HG03196 (cell line): ENCODE results near the gene FANCC.

Source experiments
- ATAC-seq: cut with Tn5 transposase; IDR thresholded peaks from one replicate; pipeline ENCODE4 v1.9.1; 2021; ENCODE audit not compliant: unreplicated experiment

The FANCC gene

DNA sequence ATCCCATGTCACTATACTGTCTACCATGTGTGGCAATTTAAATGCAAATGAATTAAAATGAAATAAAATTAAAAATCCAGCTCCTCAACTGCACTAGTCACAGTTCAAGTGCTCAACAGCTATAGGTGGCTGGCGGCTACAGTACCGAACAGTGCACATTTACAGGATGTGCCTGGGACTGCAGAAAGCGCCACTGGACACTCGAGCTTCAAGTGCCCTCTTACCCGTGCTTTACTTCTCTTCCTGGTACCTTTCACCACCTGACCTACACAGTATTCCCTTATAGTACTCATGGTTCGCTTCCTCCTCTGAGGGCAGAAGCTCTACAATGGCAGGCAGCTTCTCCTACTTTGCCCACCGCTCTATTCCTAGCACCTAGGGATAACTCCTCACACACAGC, 166.6 kb downstream of the FANCC start:
- ATAC-seq, result no peak

DNA sequence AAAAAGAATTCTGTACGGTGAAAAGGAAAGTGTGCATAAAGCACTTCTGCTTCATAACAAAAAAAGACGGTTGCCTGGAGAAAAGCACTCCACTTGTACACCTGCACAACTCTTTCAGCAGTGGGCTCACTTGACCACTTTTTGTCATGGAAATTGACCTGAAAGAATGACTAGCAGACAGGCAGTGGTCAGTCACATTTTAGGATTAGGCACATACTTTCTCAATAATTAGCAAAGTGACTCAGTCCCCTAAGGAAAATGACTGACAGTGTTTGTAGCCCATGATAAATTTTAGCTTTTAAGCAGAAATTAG, 169.3 kb downstream of the FANCC start:
- ATAC-seq, result no peak

- no peak for ATAC-seq
These were observed 169.9 kb downstream of the FANCC start for GRCh38 chr9:95147452-95148207.

DNA sequence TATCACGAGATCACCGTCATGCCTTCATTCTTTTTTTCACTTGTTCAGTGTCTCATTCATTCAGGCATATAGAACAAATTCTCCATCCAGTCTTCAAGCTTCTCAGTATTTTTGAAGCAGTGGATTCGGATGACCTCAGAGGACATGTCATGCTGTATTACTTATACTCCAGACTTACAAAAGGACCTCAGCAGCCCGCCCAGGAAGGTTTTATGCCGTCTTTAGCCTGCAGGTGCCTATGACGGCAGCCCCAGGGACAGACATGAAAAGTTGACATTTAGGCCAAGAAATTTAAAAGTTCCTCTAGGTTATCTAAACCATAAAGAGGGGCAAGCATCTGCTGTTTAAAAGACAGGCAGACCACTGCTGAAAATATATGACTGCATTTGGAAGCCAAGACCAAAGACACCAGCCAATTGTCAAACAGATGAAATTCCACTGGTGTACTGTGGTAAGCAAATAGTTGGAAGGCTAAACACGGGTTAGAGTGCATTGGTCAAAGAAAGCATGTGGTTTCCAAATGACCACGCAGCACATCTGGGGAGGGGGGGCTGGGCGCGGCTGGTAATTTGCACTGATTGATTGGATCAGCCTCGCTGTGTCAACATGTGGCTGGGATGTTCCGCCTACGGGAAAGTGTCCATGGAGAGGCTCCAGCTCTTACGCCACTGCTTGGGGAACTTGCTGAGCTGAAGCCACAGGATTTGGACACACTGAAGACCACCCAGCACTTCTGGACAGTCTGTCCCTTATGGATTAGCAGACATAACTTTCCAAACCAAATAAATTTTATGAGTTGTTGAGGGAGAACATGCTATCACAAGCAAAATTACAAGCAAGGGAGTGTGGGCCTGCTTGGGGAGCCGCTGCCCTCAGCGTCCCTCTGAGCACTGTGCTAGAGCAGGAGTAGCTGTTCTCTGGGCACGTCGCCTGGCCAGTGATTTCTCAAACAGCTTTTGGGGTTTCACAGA, 173.6 kb downstream of the FANCC start:
- no peak for ATAC-seq

DNA sequence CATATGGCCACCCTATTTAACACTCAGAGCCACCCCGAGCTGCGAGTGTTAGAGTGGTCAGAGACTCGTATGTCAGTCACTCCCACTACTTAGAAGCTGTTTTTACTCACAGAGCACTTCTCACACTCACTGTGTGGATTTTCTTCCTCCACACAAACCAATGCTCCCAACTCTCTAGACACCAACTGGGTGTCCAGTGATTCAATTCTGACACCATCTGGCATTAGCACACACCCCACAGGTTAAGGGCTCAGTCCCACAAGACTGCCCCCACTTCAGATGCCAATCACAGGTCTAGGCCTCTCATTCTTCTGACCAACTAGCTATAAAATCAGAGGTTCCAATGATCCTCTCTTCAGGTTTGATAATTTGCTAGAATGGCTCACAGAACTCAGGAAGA, 174.8 kb downstream of the FANCC start:
- ATAC-seq, result no peak

GRCh38 chr9:95142315-95142714, 175.2 kb downstream of the FANCC start:
- ATAC-seq, result no peak

- ATAC-seq, result no peak
These were observed 176.7 kb downstream of the FANCC start for GRCh38 chr9:95140821-95141220.

DNA sequence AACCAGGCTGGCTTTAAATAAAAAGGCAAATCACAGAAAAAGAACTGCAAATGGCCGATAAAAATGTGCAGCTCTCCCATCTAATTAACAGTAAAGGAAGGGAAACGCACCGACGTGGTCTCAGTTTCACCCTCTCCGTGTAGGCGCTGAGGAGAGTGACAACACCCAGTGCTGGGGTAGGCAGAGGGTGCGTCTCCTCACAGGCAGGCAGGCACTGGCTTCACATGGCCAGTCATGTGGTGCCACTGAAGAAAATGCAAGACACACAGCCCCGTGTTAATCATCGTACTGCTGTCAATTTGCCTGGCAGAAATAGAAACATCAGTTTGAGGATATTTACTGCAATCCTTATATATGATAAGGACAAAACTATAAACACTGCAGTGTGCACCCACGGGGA, 178.4 kb downstream of the FANCC start:
- ATAC-seq, result no peak

GRCh38 chr9:95138474-95138873, 179.0 kb downstream of the FANCC start:
- ATAC-seq, result no peak

- ATAC-seq, result no peak
These were observed 179.8 kb downstream of the FANCC start for GRCh38 chr9:95137587-95138145.

DNA sequence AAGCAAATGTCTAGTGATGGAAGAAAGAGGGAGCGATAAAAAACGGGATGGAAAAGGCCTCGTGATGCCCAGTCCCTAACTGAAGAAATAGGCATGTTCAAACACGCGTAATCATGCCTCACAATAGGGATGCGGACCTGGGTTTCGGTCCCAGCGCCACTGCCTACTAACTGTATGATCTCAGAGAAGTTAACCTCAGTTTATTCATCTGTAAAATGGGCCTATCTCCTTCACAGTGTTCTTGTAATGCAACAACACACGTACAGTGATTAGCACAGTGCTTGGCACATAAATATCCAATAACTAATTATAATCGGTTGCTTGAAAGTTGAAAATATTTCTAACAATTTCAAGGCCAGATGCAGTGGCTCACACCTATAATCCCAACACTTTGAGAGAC, 181.8 kb downstream of the FANCC start:
- ATAC-seq, result no peak

GRCh38 chr9:95134457-95134881, 183.0 kb downstream of the FANCC start:
- no peak for ATAC-seq

GRCh38 chr9:95133325-95133705, 184.2 kb downstream of the FANCC start:
- no peak for ATAC-seq

- no peak for ATAC-seq
These were observed 184.9 kb downstream of the FANCC start for GRCh38 chr9:95132366-95133324.

- ATAC-seq, result no peak
These were observed 186.2 kb downstream of the FANCC start for GRCh38 chr9:95131023-95131943.

DNA sequence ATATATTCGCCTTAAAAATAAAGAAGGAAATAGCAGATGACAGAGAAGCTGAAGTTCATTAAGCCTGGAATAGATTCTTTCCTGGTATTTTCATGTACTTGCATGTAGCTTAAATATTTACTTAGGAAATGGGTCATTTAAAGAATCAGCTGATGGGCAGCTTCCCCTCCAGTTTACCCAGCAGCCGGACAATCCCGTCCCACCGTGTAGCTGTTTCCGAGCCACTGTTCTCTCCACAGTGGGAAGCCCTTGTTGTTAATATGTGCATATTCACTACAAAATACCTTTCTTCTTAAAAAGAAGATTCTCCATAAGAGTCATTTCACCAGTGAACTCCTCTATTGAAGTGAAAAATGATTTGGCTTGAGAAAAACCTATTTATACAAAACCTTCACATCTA, 187.0 kb downstream of the FANCC start:
- ATAC-seq, result no peak

DNA sequence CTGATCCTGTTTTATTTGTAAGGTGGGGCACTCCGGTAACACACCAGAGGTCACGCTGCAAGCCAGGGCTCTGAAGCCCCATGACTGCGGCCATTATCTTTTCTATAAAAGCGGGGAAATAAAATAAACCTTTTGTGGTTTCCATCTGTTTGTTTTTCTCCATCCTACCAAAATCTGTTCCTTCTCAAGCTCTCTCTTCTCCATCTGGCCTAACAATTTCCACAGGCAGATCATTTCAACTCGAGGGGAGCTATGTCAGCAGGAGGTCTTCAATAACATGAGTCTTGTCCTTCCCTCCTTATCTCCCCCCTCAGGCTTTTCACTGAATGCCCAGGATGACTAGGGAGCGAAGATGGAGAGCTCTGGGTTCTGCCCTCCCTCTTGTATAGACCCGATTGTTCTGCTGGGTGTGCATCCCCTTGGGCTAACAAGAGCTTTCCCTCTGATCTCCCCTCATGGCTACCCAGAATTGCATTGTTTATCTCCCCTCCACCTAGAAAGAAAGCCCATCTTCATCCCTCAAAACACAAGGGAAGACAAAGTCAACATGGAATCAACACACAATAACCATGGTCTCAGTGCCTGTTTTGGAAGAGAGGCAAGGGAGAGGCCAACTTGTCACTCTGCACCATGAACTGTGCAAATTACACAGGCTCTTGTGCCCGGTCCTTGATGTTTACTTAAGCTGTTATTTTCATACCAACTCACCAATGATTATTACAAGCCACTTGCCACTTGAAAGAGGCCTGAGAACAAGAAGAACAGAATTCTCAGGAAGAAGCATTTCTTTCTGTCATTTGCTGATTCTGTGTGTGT, 187.8 kb downstream of the FANCC start:
- ATAC-seq, result no peak

- ATAC-seq, result no peak
These were observed 189.4 kb downstream of the FANCC start for GRCh38 chr9:95128177-95128524.
